K562 (cell line): ENCODE measurements around the gene NFATC1. TPM values are rescaled to one million over a fixed set of nuclear protein-coding genes. Genes with fewer than 3 reads are reported as not detected.

Source experiments
- CBX8 ChIP-seq: fragments of 200-600 bp; sonication (generic); IDR thresholded peaks from 2 replicates; pipeline ENCODE4 v1.6.1; 2012; ENCODE audit warnings: borderline replicate concordance, mixed run types, low read depth, mild to moderate bottlenecking, moderate library complexity, mixed read lengths, low read length, control low read depth, inconsistent platforms; ENCODE audit not compliant: poor library complexity, severe bottlenecking; ENCODE audit errors: extremely low read depth
- CXXC5 ChIP-seq: fragments of 250-450 bp; sonication (Bioruptor Pico); IDR thresholded peaks from 2 replicates; pipeline ENCODE4 v1.8.0; 2022; ENCODE audit warnings: inconsistent platforms, mild to moderate bottlenecking, moderate library complexity
- NRF1 ChIP-seq, 2 experiments: fragments of 450-650 bp; IDR thresholded peaks in 1 of 2; conservative IDR thresholded peaks in 1 of 2; 2 replicates each; pipeline ENCODE4 v1.6.1; 2014; ENCODE audit warnings: mild to moderate bottlenecking in 2 of 2
- PTBP1 ChIP-seq: fragments of 200-400 bp; formaldehyde crosslinking; IDR thresholded peaks from 2 replicates; pipeline ENCODE4 v1.6.1; 2017; ENCODE audit warnings: low read depth, low read length
- TAF15 ChIP-seq: fragments of 200-400 bp; formaldehyde crosslinking; IDR thresholded peaks from 2 replicates; pipeline ENCODE4 v1.6.1; 2017; ENCODE audit warnings: mild to moderate bottlenecking, low read depth, low read length, moderate library complexity
- TCF15 ChIP-seq: fragments of 250-450 bp; sonication (Bioruptor Pico); IDR thresholded peaks from 2 replicates; pipeline ENCODE4 v1.8.0; 2022; ENCODE audit warnings: moderate library complexity, mild to moderate bottlenecking, inconsistent platforms
- ZNF316 ChIP-seq: fragments of 450-650 bp; IDR thresholded peaks from 2 replicates; pipeline ENCODE4 v1.6.1; 2016
- ZNF764 ChIP-seq: fragments of 250-450 bp; sonication (Bioruptor Pico); IDR thresholded peaks from 2 replicates; pipeline ENCODE4 v1.4.0; 2020; ENCODE audit warnings: low read depth, mild to moderate bottlenecking, moderate library complexity
- polyA plus RNA-seq, 8 experiments: library from polyadenylated mRNA; depleted of rRNA in 4 of 8; stranded (reverse) in 5 of 8; unstranded in 3 of 8; fragments of >200 nt; fragmentation: Nextera tagmentation in 2 of 8; fragmentation: Illumina TruSeq in 1 of 8; extraction: Ambion mirVana in 2 of 8; extraction: Trizol in 1 of 8; gene quantifications; 2 replicates each; pipeline versions ENCODE4 v1.2.1 to v1.2.3, GENCODE V29; 2011 to 2014; ENCODE audit warnings: inconsistent platforms in 1 of 8, missing spikeins in 1 of 8
- total RNA-seq, 7 experiments: library from RNA; depleted of rRNA in 6 of 7; stranded (reverse); fragments of >200 nt in 6 of 7; fragmentation: Illumina TruSeq in 2 of 7; extraction: Trizol in 2 of 7; gene quantifications; 2 replicates each; pipeline versions ENCODE4 v1.2.1 to v1.2.3, GENCODE V29; 2011 to 2021; ENCODE audit warnings: low replicate concordance in 1 of 7
- TF ChIP-seq, protein P1 (sequence below): sonication (generic); IDR thresholded peaks from 2 replicates; pipeline ENCODE4 v1.6.1; 2016
- TF ChIP-seq, protein P2 (sequence below): sonication (generic); formaldehyde crosslinking; IDR thresholded peaks from 2 replicates; pipeline ENCODE4 v1.8.0; 2023; ENCODE audit warnings: mild to moderate bottlenecking, missing genetic modification reagents

The NFATC1 gene
- total and polyA plus RNA-seq, 9 of the 15 experiments (the other 6 are each of a cell fraction or from before 2014, with no cell fraction given): 1.1 to 16.4 (median 2.5) TPM

- TF ChIP-seq, protein P1, sequence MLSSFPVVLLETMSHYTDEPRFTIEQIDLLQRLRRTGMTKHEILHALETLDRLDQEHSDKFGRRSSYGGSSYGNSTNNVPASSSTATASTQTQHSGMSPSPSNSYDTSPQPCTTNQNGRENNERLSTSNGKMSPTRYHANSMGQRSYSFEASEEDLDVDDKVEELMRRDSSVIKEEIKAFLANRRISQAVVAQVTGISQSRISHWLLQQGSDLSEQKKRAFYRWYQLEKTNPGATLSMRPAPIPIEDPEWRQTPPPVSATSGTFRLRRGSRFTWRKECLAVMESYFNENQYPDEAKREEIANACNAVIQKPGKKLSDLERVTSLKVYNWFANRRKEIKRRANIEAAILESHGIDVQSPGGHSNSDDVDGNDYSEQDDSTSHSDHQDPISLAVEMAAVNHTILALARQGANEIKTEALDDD: peak; percentile 28; the same call in 1 of the 2 replicates
- TF ChIP-seq ZNF764 (CRISPR knock-in tag): no peak
- TF ChIP-seq CXXC5: 0 out of 2 replicates have a peak, but pooled peaks have one; percentile 20
- TF ChIP-seq TAF15: no peak
- TF ChIP-seq, protein P2, sequence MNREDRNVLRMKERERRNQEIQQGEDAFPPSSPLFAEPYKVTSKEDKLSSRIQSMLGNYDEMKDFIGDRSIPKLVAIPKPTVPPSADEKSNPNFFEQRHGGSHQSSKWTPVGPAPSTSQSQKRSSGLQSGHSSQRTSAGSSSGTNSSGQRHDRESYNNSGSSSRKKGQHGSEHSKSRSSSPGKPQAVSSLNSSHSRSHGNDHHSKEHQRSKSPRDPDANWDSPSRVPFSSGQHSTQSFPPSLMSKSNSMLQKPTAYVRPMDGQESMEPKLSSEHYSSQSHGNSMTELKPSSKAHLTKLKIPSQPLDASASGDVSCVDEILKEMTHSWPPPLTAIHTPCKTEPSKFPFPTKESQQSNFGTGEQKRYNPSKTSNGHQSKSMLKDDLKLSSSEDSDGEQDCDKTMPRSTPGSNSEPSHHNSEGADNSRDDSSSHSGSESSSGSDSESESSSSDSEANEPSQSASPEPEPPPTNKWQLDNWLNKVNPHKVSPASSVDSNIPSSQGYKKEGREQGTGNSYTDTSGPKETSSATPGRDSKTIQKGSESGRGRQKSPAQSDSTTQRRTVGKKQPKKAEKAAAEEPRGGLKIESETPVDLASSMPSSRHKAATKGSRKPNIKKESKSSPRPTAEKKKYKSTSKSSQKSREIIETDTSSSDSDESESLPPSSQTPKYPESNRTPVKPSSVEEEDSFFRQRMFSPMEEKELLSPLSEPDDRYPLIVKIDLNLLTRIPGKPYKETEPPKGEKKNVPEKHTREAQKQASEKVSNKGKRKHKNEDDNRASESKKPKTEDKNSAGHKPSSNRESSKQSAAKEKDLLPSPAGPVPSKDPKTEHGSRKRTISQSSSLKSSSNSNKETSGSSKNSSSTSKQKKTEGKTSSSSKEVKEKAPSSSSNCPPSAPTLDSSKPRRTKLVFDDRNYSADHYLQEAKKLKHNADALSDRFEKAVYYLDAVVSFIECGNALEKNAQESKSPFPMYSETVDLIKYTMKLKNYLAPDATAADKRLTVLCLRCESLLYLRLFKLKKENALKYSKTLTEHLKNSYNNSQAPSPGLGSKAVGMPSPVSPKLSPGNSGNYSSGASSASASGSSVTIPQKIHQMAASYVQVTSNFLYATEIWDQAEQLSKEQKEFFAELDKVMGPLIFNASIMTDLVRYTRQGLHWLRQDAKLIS (CRISPR knock-in tag): no peak
- TF ChIP-seq NRF1 (conservative IDR thresholded peaks at IDR 0.05 in 1 of 2, IDR thresholded peaks at IDR 0.05 in 1 of 2): peak in 1 of 2 experiments; percentile 22; a peak in 1 of 4 replicates
- TF ChIP-seq CBX8: no peak
- TF ChIP-seq PTBP1: no peak
- no peak for TF ChIP-seq TCF15 (CRISPR knock-in tag)
- TF ChIP-seq ZNF316: peak; percentile 60
Measured at GRCh38 chr18:79504034-79504433, 108.3 kb downstream of the NFATC1 start (continued).
